ENCODE results near the gene MYH6.
"Not testable (repeated sequence)": the region's sequence is repeated elsewhere in the genome, so short reads cannot be mapped to it uniquely, and the experiment has no call there.

The MYH6 gene

DNA sequence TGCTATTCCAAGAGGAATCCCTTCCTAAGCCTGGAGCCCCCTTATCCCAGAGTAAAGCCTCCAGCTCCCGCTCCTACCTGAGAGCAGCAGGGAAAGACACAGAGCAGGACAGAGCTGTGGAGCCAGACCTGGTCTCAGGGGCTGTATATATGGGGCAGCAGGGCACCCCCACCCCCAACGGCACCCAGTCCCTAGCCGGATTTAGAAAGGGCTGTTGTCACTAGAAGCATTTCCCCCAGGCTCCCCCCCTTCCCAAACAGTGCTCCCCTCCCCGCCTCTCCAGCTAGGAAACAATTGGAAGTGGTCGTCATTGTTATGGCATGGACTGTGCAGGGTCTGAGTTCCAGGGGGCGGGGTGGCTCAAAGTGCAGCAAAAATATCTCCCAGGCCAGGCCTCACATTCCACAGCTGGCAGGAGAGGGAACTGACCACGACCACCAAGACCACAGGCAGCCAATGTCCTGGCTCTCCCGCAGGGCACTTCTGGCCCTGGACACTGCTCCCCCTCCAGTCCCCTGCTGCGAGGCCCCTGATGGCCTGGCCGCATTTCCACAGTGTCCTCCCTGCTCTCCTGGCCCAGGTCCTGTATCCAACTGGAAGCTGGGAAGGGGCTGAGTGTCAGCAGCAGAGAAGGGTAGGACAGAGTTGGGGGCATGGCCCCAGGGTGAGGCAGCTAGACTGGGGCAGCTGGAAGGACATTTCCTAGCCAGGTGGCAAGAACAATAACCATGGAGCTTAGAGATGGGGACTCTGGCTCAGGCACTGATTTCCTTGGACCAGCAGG lies 27.7 kb upstream of the MYH6 start, which contains the start of gene MYH7:
TSS of gene MYH7 (minus strand) at position 118 of the 784 bp plus-strand sequence. CDS start 1,928 bp downstream, outside the sequence.
- no peak for DNase-seq

DNA sequence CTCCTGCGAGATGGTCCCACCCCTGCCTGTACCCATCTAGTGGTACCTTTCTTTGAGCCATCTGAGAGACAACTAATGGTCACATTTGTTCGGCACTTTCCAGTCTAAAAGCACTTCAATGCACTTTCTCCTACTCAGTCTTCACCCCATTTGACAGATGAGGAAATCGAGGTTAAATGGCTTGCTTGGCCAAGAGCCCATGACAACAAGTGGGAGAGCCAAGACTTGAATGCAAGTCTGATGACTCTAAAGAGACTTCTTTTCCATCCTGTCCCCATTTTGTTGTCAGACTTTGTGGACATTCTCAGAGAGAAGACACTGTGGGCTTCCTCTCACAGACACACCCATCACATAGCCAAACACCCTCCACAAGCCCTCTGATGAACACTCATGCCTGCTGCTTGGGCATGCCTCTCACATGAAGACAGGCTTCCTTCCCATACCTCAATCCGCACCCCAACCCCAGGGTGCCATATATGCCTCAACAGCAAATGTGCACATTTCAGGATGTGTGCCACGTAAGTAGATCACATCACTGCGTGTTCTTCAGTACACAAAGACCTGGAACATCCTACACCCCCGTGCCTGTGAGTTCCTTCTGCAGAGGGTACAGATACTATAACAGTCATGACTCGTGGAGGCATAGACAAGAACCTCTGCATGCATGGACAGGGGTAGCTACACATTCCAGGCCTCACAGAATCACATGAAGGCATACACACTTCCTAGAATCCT lies 26.6 kb upstream of the MYH6 start:
- DNase-seq = no peak

DNA sequence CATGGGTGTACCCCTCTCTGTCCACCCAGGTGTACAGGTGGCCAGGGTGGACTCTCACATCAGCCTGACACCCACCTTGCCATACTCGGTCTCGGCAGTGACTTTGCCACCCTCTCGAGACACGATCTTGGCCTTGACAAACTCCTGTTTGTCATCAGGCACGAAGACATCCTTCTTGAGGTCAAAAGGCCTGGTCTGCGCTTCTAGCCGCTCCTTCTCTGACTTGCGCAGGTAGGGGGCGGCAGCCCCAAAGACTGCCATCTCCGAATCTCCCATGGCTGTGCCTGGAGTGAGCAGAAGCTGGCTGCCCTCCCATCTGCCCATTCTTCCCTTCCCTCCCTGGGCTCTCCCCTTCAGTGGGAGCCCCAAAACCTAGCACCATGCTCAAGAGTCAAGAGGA lies 25.4 kb upstream of the MYH6 start:
- DNase-seq = no peak

DNA sequence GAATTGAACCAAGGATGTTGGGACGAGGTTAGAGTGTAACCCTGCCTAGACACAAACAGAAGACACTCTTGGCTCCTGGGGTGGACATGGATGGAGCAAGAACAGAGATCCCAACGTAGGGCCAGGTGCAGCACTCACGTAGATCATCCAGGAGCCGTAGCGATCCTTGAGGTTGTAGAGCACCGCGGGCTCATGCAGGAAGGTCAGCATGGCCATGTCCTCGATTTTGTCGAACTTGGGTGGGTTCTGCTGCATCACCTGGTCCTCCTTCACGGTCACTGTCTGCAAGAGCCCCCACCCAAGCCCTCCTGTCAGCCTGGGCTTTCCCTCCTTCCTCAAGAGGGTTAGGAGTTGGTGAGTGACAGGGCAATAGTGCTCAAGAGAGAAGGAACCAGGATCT lies 24.9 kb upstream of the MYH6 start:
- no peak for DNase-seq

DNA sequence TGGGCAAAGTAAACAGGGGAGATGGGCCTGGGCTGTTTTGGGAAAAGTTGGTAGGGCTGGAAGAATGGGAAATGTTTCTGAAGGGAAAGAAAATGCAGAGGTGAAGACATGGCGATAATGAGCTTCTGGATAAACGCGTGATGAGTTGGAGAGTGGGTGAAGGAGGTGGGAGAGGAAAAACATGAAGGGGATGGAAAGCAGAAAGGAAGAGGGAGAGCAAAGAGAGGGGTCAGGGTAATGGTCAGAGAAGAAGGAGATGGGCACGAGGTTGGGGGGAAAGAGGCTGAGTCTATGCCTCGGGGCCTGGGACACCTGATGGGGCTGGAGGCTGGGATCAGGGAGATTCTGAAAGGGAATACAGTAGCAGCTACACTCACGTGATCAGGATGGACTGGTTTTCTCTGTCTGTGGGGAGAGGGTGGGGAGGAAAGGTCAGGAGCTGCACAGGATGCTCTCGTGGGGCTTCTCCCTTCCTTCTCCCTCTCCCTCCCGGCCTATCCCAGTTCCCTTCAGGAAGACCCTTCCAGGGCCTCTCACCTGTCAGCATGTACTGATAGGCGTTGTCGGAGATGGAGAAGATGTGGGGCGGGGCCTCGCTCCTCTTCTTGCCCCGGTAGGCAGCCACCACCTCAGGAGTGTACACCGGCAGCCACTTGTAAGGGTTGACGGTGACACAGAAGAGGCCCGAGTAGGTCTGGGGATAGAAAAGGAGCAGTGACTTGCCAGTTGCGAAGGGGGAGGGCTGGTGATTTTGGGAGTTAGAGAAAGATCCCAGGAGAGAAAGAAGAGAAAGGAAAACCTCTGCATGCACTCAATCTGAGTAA lies 24.2 kb upstream of the MYH6 start:
- DNase-seq = no peak

DNA sequence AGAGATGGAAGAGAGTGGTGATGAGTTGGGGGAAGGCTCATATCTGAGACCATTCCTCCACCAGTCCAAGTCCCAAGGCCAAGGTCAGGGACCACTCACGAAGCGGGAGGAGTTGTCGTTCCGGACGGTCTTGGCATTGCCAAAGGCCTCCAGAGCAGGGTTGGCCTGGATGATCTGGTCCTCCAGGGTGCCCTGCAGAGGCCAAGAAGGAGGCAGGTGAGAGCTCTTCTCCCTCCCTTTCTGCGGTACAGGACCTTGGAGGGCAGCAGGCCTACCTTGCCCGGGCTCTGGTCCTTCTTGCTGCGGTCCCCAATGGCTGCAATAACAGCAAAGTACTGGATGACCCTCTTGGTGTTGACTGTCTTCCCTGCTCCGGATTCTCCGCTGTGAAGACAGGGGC lies 23.4 kb upstream of the MYH6 start:
- DNase-seq = no peak

DNA sequence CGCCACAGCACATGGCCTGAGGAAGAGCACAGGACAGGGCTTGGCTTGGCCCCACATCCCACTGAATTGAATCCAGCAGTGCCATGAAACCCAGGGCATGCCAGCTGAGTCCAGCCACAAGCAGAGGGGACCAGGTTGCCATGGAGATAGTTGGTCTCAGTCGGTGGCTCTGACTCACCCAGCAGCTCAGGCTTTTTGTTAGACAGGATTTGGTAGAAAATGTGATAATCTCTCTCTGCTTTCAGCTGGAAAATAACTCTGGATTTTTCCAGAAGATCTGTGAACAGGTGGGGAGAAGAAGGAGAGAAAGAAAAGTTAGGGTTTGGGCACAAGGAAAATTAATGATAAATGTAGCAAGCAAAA lies 22.6 kb upstream of the MYH6 start:
- no peak for DNase-seq

DNA sequence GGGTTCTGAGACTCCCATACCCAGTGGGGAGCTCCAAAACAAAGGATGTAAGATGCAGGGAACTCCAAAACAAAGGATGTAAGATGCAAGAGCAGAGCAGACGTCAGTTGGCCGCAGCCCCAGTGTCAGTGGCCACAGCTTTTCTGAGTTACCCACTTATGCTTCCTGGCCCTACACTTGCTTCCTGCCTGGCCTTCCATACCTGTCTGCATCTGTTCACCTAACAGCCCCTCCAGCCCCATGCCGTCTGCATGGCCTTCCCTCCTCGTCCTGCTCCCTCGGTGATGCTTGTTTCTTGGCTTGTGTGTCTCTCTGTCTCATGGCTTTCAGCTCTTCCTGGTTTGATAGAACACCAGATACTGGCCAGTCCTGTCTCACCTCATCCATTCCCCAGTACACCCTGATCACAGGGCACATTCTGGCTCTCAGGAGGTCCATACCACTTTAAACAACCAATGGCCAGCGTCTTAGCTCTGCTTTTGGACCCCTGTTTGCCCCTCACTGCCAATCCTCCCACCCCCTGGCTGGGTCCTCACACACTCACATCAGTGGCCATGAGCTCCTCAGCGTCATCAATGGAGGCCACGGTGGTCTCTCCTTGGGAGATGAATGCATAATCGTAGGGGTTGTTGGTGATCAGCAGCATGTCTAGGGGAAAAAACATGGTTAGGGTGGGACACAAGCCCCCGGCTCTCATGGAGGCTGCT lies 22.1 kb upstream of the MYH6 start:
- no peak for DNase-seq

DNA sequence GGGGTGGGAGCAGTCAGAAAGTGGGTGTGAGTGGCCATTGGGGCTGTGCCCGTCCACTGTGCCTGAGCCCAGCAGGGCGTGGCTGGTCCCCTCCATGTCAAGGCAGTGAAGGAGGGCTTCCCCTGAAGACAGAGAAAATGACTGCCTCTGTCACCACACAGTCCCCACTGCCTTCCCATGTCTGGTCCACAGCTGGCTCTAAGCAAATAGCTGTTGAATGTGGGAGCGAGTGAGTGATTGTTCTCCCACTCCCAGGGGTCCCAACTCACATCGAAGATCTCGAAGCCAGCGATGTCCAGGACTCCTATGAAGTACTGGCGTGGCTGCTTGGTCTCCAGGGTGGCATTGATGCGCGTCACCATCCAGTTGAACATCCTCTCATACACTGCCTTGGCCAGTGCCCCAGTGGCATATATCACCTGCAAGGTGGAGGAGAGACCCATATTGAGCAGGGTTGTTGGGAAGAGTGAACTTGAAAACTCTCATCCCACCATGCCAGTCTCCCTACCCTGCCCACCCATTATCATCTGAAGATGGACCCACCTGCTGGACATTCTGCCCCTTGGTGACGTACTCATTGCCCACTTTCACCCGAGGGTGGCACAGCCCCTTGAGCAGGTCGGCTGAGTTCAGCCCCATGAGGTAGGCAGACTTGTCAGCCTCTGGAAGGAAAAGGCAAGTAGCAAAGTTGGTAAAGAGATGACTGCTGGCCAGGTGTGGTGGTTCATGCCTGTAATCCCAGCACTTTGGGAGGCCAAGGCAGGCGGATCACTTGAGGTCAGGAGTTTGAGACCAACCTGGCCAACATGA lies 20.8 kb upstream of the MYH6 start:
- no peak for DNase-seq

DNA sequence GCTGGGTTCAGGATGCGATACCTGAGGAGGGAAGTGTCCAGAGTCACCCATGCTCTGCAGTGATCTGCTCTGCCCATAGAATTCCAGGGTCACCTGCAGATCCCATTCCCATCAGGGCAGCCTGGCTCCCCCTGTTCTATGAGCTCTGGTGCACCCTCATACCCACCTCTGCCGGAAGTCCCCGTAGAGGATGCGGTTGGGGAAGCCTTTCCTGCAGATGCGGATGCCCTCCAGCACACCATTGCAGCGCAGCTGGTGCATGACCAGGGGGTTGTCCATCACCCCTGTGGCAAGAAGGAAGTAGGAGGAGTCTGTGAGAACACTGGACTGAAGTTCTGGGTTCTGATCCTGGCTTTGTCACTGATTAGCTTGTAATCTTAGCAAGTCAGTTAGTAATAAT lies 17.7 kb upstream of the MYH6 start:
- DNase-seq = not testable (repeated sequence)

DNA sequence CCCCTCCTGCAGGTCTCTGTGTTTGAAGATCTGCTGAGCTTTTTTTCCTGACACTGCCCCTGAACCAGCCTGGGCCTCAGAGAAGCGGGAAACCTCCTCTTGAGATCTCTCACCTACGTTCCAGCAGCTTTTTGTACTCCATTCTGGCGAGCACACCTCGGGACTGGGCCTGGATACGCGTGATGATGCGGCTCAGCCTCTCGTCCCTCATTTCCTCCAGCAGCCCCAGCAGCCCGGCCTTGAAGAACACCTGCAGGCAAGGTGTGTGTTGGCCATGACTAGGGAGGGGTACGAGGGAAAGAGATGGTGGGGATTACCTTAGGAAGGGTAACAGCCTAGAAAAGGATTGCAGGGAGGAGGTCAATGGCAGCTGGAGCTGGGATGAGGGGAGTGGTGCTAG lies 17.1 kb upstream of the MYH6 start:
- no peak for DNase-seq

DNA sequence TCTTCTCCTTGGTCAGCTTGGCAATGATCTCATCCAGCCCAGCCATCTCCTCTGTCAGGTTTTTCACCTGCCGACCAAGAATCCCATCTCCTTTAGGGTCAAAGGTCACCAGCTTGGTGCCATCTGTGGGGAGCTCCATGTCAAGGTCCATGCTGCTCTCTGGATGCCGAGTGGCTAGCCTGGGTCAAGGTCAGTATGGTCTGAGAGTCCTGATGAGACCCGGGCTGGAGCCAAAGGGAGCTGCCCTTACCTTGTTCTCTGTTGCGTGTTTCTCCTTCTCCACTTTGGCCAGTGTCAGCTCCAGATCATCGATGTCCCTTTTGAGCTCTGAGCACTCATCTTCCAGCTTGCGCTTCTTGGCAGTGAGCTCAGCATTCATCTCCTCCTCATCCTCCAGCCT lies 15.6 kb upstream of the MYH6 start:
- DNase-seq = no peak

DNA sequence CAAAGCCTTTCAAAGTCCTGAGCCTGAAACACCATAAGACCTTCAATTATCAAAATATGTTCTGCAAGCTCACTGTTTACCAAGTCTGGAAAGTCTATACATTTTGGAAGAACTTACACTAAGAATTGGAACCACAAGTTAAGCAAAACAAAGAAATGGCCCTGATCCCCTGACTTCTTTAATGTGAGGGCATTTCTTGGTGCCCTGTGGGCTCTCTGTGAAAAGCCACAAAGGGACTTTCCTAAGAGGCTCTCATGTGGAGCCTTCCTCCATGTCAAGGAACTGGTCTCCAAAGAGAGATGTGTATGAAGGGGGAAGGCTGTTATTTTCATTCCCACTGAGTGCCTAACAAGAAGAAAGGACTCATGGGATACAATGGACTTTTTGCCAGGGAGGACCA lies 13.5 kb upstream of the MYH6 start:
- DNase-seq = no peak

DNA sequence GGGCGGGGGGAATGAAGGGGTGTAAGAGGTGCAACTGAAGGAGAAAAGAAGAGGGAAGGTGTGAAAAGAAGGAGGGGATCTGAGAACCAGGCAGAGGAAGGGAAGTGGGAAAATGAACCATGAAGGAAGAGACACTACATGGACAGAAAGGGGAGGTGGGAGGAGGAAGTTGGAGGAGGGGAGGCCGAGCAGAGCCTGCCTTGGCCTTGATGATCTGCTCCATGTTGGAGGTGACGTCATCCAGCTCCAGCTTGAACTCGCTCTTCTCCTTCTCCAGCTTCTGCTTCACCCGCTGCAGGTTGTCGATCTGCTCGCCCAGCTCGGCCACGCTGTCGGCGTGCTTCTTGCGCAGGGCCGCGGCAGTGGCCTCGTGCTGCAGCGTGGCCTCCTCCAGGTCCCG lies 11.6 kb upstream of the MYH6 start:
- not testable (repeated sequence) for DNase-seq

DNA sequence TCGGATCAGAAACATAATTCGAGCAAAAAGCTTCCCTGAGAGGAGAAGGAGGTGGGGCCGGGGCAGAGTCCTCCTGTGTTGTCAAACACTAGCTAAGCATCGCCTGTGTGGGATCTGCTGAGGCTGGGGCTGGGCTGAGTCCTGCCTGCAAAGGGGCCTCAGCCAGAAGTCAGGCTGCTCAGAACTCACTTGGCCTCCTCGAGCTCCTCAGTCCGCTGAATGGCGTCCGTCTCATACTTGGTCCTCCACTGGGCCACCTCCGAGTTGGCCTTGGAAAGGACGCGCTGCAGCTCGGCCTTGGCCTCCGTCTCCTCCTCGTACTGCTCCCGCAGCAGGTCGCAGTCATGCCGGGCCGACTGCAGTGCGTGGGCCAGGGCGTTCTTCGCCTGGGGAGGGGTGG lies 9.9 kb upstream of the MYH6 start:
- no peak for DNase-seq

DNA sequence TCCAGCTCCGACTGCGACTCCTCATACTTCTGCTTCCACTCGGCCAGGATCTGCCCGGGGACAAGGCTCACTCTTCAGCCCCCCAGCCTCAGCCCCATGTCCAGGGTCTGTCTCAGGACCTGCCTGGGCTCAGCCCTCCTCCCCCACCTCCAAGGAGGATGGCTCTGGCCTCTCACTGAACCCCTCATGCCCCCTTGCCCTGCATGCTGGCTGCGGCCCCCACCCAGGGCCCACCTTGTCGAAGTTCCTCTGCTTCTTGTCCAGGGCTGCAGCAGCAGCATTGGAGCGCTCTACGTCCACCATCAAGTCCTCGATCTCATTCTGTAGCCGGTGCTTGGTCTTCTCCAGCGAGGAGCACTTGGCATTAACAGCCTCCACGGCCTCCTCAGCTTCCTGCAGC lies 9.2 kb upstream of the MYH6 start:
- DNase-seq = not testable (repeated sequence)

DNA sequence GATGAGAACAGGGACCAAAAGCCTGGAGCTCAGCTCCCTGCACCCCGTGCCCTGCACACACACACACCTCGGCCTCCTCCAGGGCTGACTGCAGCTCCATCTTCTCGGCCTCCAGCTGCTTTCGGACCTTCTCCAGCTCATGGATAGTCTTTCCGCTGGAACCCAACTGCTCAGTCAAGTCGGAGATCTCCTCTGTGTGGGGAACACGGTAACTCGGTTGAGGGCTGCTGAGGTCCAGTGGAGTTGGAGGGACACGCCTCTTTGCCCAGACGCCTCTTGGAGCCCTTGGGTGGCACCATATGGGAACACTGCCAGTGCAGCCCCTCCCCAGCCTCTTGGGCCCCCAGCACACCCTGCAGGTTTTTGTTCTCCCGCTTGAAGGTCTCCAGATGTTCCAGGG lies 8.7 kb upstream of the MYH6 start:
- no peak for DNase-seq

DNA sequence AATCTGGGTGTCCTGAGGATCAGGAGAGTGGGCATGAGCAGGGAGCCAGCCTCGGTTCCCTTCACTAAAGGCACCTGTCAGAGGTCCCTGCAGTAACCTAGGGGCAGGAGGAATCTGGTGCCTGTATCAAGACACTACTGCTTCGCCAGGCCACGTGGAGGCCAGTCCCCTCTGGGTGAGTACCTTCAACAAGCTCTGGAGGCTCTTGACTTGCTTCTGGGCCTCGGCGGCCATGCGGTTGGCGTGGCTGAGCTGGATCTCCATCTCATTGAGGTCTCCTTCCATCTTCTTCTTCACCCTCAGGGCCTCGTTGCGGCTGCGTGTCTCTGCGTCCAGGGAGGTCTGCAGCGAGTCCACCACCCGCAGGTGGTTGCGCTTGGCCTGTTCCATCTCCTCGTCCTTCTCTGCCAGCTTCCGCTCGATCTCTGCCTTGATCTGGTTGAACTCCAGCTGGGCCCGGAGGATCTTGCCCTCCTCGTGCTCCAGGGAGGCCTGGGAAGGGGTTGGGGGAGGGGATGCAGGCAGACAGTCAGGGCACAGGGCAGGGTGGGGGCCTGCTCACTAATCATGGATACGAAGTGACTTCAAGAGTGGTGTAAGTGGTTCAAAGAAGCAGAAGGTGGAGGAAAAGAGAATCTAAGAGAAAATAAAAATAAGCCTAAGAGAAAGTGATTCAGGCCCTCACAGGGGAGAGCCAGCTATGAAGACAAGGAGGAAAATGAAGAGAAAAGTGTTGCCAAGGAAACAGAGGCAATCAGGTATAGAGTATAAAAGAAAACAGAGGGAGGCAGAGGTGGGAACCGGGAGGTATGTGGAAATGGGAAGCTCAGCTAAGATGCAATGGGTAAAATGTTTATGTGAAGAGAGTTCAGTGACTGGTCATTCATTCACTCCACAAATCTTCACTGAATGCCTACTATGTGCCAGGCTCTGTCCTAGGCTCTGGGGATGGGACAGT lies 8.0 kb upstream of the MYH6 start:
- no peak for DNase-seq

DNA sequence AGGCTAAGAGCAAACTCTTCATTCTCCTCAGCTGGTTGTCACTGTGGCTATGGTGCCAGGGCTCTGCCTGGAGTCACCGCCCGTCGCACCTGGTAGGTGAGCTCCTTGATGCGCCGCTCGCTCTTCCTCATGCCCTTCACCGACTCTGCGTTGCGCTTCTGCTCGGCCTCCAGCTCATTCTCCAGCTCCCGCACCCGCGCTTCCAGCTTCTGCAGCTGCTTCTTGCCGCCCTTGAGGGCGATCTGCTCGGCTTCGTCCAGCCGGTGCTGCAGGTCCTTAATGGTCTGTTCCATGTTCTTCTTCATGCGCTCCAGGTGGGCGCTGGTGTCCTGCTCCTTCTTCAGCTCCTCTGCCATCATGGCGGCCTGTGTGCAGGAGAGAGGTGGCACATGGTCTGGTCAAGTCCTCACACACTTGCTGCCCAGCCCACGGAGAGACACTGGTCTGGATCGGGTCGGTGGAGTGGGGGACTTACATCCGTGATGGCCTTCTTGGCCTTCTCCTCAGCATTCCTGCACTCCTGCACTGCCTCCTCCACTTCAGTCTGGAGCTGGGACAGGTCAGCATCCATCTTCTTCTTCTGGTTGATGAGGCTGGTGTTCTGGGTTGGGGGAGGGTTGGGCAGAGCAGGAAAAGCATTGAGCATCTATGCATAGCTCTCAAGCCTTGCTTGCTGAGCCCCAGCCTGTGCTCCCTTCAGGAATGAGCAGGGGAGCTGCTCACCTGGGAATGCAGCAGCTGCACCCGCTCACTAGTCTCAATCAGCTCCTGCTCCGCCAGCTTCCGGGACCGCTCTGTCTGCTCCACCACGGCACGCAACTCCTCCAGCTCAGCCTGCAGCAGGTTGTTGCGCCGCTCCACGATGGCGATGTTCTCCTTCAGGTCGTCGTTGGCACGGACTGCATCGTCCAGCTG lies 7.1 kb upstream of the MYH6 start:
- DNase-seq = no peak

DNA sequence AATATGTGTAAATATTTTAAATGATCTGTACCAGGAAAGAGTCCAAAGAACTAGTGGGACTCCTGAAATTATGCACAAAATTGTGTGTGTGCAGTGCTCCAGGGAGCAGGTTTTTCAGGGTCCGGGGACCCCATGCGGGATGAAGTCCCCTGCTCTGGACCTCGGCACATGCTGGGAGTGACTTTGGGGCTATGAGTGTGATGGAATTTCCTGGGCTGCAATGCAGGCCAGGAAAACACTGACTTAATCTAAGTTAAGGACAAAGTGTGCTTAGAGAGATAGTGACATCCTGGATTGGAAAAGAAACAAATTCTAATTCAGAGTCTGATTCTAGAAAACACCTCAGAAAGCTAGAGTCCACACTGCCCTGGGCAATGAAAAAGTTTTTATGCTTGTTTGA lies 6.2 kb upstream of the MYH6 start:
- DNase-seq = no peak
